Activated CD4-positive, alpha-beta T cell treated with anti-CD3 and anti-CD28 coated beads, Interleukin-2, Interleukin-6, amounts not matched to agents 100 ng/mL and 50 ng/mL, durations not matched to agents 16 hours and 8 hours (primary cell): ENCODE measurements around the gene ZNF267.
"Not testable (repeated sequence)": the region's sequence is repeated elsewhere in the genome, so short reads cannot be mapped to it uniquely, and the experiment has no call there.

Experiments
- DNase-seq: peaks from one replicate; pipeline ENCODE4 v3.0.0-alpha.2; 2020

ZNF267 gene

DNA sequence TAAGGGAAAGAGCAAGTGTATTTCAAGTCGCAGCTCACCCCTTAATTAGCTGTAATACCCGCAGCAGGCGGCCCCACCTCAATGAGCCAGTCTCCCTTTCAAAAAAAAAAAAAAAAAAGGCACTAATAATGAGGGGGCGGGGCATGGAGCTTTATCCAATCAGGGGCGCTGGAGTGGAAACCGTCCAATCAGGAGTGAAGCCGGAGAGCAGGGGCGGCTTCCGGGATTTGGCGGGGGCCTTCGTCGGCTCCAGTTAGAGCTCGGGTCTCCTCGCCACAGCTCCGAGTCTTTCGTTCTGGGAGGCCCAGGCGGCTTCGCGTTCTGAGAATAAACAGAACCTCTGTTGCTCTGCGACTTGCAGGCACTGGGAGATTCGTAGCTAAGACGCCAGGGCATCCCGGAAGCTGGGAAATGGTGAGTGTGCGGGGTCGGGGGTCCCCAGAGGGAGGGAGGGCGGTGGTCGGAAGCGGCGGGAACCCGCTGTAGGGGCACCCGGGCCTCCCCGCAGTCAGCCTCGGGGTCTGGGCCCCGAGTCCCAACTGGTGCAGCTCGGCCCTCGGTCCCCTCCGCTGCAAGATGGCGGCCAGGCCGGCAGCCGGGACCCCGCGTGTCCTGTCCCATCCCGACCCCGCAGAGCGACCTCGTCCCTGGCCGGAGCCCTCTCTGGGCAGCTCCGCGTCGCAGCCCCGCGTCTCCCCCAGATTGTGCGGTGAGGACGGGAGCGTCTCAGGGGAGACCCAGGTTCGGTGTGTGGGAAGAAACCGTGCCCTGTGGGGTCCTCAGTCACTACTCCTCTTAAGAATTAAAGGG lies at the start of gene ZNF267:
TSS of gene ZNF267 (plus strand) at position 252 of the 810 bp plus-strand sequence. CDS start at position 412, 160 bp downstream.
- DNase-seq = peak; percentile 96

- DNase-seq = no peak
Observed at GRCh38 chr16:31833047-31833446, 40.6 kb upstream of the ZNF267 start.

GRCh38 chr16:31836396-31836795 lies 37.2 kb upstream of the ZNF267 start:
- DNase-seq = not testable (repeated sequence)

DNA sequence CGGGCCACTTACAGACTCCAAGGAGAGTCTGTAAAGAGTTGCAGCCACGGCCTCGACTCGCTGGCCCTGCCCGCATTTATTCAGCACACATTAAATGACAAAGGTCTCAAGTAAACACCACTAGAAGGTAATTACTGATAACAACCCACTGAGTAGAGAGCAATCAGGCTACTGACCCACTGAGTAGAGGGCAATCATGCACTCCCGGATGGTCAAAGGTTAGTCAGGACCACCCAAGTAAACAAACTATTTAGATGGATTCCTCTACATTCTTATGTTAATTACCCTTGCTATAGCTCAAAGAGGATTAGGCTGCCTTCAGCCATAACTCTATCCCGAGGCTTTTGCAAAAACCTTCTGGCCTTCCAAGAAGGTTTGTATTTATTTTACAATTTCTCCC lies 30.7 kb upstream of the ZNF267 start:
- DNase-seq = no peak

DNA sequence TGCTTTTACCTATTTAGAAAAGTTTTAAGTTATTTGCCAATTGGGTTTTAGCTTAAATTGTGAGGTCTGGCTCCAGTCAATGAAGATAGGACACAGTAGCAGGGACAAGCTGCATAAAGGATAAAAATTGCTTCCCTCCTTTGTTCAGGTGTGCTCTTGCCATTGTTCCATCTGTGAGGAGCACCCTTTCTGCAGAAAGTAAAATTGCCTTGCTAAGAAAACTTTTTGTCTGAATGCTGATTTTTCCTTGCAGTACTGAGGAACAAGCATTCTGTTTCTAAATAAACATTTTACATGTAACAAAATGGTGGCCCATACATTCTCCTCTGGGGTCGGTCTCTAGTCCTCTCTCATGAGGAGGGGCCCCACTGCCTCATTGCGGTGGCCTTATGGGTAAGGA lies 25.0 kb upstream of the ZNF267 start:
- DNase-seq = not testable (repeated sequence)

DNA sequence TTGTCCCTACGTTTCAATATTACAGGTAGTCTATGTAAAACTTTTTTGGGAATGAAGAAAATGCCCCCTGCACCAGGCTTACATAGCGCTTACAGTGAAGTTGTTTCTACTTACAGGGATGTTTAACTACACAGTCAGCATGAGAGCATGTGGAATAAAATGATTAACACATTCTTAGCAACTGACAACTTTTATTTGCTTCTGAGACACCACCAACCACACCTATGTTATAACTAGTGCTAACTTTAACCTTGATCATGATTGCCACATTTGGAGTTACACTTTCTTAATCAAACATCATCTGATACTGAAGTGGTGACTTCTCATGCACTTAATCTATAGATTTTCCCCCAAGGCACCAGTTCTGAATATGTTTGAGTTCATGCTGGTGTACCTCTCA lies 20.3 kb upstream of the ZNF267 start:
- no peak for DNase-seq

GRCh38 chr16:31860508-31860907 lies 13.1 kb upstream of the ZNF267 start:
- DNase-seq = no peak

- DNase-seq = no peak
Observed at GRCh38 chr16:31861455-31861854, 12.2 kb upstream of the ZNF267 start.

DNA sequence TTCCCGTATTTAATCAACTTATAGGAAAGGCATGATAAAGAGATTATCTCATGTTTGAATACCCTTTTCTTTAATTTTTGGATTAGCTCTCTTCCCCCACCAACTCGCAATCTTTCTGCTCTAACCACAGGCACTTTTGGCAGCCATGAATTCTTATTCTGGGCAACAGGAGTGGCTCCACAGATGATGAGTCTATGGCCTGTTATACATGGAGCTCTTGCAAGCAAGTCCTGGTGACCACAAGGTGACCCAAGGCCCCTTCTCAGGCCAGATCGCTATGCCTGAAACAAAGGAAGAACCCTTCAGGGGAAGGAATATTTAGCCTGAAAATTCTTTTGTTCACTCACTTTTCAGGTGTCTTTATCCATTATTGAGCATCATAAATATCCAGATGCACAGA lies 10.8 kb upstream of the ZNF267 start:
- no peak for DNase-seq

DNA sequence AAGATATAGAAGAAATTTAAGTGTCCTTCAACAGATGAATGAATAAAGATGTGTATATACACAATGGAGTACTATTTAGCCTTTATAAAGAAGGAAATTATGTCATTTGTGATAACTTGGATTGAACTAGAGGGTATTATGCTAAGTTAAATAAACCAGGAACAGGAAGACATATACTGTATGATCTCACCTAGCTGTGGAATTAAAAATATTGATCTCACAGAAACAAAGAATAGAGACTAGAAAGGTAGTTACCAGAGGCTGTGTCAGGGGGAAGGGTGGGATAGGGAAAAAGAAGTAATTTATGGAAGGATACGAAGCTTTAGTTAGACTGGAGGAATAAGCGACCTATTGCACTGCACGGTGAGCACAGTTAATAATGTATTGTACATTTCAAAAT lies 5.4 kb upstream of the ZNF267 start:
- no peak for DNase-seq

DNA sequence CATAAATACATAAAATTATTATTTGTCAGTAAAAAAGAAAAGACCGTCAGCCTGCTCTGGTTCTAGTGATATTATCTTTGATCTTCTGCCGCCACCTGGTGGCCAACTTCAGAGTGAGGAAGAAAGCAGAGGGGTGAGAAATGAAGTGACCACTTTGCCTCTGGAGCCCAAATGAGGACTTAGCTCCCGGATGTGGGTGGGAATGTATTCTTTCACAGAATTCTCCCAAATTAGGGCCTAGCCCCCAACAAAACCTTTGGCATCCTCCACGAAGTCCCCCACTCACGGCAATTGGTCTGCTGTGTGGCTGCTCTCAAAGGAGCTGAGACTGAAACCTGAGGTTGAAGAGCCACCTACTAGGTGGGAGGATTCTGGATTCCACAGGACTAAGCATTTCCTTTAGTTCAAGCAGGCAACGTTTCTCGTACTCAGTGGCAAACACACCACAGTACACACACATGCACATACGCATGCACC lies 4.9 kb upstream of the ZNF267 start:
- DNase-seq = peak; percentile 85

DNA sequence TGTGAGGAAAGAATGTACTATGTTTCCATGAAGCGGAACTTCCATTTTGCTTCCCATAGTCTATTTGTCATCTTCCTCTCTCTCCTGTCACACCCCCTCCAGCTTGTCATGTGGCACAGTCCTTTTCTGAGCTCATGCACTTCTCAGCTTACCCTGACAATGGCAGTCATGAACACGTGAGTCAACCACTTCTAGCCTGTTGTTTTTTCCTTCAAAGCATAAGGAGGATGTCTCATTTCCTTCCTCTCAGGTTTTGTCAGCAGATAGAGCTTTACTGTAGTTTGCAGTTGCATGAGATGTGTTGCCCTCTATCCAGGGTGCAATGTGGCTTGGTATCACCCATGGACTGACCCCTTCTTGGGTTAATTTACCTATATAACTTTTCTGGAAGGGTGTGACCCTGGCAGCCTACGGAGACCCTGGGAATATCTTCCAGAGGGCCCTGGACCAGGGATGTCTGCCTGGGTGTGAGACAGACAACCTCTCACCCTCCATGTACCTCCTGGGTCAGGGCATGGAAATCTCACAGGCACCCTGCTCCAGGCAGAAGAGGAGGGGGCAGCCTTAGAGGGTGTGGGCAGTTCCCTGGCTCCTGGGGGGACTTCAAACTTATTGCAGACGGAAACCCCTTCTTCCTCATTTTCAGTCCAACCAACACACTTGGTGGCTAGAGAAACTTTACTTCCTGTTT lies 4.0 kb upstream of the ZNF267 start:
- DNase-seq = peak; percentile 93

DNA sequence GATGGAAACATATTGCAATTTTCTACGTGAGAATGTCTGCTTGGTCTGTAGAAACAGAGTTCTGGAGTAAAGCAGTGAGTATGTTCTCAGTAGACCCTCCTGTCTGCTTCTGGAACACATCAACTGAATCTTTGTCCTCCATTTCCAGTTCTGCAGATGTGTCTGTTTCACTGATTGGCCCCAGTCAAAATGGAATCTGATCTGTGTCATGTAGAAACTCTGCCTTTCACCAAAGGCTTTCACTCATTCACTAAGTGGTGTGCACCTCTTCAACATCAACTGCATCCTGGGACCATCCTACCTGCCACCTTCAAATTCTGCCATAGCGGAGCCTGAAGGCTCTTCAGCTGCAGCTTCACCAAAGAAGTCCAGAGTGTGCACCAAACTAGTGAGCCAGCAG lies 2.8 kb upstream of the ZNF267 start:
- peak; percentile 57 for DNase-seq

DNA sequence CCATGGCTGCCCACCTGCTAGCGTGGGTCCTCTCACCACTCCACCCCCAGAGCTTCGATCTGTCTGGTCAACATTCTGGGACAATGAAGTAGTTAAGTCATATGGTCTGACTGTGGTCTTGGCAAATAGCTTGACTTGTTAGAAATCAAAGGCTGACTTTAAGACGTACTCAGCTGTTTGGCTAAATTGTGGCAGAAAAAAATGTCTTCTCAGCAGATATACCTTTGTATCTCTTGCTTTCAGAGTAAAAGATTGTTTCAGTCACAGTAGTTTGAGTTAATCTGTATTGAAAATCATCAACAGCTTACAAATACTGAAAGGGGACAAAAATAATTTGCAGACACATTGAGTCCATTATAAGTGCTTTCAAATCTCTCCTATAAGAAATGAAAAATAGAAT lies 2.1 kb upstream of the ZNF267 start:
- DNase-seq = no peak

GRCh38 chr16:31872201-31872600 lies 1.4 kb upstream of the ZNF267 start:
- DNase-seq = no peak

- peak; percentile 74 for DNase-seq
Observed at GRCh38 chr16:31874366-31875111, 932 bp downstream of the ZNF267 start.

GRCh38 chr16:31875112-31875803 lies 1.7 kb downstream of the ZNF267 start:
- DNase-seq = peak; percentile 36

DNA sequence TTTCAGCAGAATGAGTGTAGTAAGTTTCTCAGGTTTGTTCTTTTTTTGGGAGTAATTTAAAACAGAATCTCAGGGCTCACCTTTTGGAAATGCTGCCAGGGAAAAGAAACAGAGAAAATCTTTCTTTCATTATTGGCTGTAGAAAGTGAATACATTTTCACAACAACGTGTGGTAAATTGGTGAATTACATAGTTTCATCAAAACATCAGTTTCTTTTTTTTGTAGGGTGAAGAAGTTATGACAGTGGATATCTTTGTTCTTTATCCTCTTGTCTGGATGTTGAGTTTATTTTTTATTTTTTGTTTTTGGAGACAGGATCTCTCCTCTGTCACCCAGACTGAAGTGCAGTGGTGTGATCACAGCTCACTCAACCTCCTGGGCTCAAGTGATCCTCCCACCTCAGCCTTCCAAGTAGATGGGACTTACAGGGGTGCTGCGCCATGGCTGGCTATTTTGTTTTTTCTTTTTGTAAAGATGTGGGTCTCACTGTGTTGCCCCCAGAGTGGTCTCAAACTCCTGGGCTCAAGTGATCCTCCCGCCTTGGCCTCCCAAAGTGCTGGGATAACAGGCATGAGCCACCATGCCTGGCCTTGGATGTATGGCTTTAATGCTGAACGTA lies 2.4 kb downstream of the ZNF267 start:
- peak; percentile 12 for DNase-seq

GRCh38 chr16:31876951-31877828 lies 3.6 kb downstream of the ZNF267 start:
- peak; percentile 91 for DNase-seq

DNA sequence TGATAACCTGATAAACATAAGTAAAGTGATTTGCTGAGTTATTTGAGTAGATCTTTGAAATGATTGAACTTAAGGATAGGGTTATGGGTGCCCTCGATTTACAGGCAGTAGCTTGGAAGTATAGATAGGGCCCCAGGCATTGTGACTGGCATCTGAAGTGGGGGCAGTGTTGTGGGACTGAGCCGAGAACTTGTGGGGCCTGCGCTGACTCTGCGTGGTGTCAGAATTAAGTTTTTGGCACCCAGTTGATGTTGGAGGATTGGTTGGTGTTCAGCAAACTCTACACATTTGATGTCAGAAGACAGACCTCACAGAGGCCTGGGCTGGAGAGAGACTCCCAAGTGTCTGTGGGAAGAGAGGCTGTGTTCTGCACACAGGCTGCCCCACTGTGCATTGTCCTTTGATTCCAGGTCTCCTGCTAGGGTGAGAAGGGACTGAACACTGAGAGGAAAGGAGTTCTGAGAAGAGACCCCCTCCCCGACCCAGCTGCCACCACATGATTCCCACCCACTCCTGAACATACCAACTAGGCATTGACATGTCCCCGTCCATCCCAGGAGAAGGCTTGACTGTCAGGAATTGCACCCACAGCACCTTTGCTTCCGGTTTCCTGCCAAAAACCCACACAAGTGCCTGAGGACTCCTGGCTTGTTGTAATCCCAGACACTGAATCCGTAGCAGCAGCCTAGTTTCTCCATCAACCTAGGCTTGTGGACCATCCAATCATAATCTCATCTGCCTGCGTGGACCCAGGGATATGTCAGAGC lies 4.5 kb downstream of the ZNF267 start:
- DNase-seq = peak; percentile 21

GRCh38 chr16:31879937-31880321 lies 6.3 kb downstream of the ZNF267 start:
- DNase-seq = no peak
